Measurements from ENCODE around the gene OXSR1.

Gene OXSR1

DNA sequence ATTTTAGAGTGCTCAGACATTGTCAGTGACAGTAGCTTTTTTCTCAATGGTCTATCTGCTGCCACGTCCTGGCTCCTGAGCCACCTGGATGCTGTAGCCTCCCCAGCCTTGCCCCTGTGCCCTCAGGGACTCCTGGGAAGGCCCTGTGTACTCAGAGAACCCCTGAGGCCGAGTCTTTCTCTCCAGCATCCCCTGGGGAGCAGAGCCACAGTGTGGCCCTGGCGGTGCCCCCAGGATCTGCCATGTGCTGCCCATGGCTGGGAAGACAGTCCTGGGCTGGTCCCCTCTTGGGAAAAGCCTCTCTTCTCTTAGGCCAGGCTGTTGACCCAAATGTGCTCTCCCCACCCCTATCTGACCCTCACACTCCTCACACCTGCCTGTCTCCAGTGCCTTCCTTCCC is 21.8 kb upstream of the OXSR1 start:
- Histone ChIP-seq H3K36me3 (ENCODE audit: insufficient read depth, low read length) (peaks cover 25% of the 10 kb centered on the region), H3K4me1 (ENCODE audit: insufficient read depth, low read length) (peaks cover 16% of the 10 kb centered on the region), H3K27me3 (ENCODE audit: insufficient read depth, low read length, poor library complexity) (no peaks in the 10 kb centered on the region), H3K4me3 (ENCODE audit: low read depth in 1 of 2, low read length in 2 of 2) (no peak overlapping the region), H3K4me2 (ENCODE audit: insufficient read depth, low read length) (no peak overlapping the region), H3K9ac (ENCODE audit: low read depth, low read length) (no peak overlapping the region), H4K20me1 (ENCODE audit: insufficient read depth, low read length) (no peaks in the 10 kb centered on the region), H3K27ac (ENCODE audit: low read length) (no peak overlapping the region), H2AFZ (ENCODE audit: low read depth, low read length) (no peak overlapping the region), H3K9me3 (ENCODE audit: insufficient read depth, low read length, severe bottlenecking) (peaks cover 5% of the 10 kb centered on the region), H3K79me2 (ENCODE audit: insufficient read depth, low read length) (peaks cover 16% of the 10 kb centered on the region)
- TF ChIP-seq EZH2 (IDR thresholded peaks at IDR 0.05; ENCODE audit: borderline replicate concordance, low read depth, low read length, severe bottlenecking), result no peak
- TF ChIP-seq, protein P1, sequence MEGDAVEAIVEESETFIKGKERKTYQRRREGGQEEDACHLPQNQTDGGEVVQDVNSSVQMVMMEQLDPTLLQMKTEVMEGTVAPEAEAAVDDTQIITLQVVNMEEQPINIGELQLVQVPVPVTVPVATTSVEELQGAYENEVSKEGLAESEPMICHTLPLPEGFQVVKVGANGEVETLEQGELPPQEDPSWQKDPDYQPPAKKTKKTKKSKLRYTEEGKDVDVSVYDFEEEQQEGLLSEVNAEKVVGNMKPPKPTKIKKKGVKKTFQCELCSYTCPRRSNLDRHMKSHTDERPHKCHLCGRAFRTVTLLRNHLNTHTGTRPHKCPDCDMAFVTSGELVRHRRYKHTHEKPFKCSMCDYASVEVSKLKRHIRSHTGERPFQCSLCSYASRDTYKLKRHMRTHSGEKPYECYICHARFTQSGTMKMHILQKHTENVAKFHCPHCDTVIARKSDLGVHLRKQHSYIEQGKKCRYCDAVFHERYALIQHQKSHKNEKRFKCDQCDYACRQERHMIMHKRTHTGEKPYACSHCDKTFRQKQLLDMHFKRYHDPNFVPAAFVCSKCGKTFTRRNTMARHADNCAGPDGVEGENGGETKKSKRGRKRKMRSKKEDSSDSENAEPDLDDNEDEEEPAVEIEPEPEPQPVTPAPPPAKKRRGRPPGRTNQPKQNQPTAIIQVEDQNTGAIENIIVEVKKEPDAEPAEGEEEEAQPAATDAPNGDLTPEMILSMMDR (IDR thresholded peaks at IDR 0.05; ENCODE audit: borderline replicate concordance, extremely low read depth, low read length, poor library complexity, severe bottlenecking), result no peak
- DNase-seq (no peak), ATAC-seq (ENCODE audit: insufficient read depth, low read depth) (no peak)

DNA sequence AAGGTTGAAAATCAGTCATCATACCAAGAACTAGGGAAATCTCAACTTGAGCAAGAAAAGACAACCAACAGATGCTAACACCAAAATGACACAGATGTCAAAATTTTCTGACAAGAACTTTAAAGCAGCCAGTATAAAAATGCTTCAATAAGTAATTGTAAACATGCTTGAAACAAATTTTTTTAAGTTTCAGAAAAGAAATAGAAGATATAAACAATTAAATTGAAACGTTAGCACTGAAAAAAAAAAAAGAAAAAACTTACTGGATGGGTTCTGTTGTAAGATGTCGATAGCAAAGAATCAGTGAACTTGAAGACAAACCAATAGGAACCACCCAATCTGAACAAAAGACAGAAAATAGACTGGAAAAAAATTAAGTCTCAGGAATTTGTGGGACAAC is 18.8 kb upstream of the OXSR1 start:
- H3K27ac ChIP-seq (ENCODE audit: low read length), result no peak overlapping the region
- DNase-seq, result no peak
- peaks cover 5% of the 10 kb centered on the region for H3K9me3 ChIP-seq (ENCODE audit: insufficient read depth, low read length, severe bottlenecking)
- no peak overlapping the region for H3K4me2 ChIP-seq (ENCODE audit: insufficient read depth, low read length)
- H4K20me1 ChIP-seq (ENCODE audit: insufficient read depth, low read length), result no peaks in the 10 kb centered on the region
- no peak for TF ChIP-seq EZH2 (IDR thresholded peaks at IDR 0.05; ENCODE audit: borderline replicate concordance, low read depth, low read length, severe bottlenecking)
- TF ChIP-seq, protein P1 (IDR thresholded peaks at IDR 0.05; ENCODE audit: borderline replicate concordance, extremely low read depth, low read length, poor library complexity, severe bottlenecking), result no peak
- no peak overlapping the region for H3K4me3 ChIP-seq (ENCODE audit: low read depth in 1 of 2, low read length in 2 of 2)
- no peaks in the 10 kb centered on the region for H3K27me3 ChIP-seq (ENCODE audit: insufficient read depth, low read length, poor library complexity)
- H3K4me1 ChIP-seq (ENCODE audit: insufficient read depth, low read length), result no peaks in the 10 kb centered on the region
- H3K79me2 ChIP-seq (ENCODE audit: insufficient read depth, low read length), result no peaks in the 10 kb centered on the region
- H3K36me3 ChIP-seq (ENCODE audit: insufficient read depth, low read length), result peaks cover 8% of the 10 kb centered on the region
- H2AFZ ChIP-seq (ENCODE audit: low read depth, low read length), result no peak overlapping the region
- no peak for ATAC-seq (ENCODE audit: insufficient read depth, low read depth)
- H3K9ac ChIP-seq (ENCODE audit: low read depth, low read length), result no peak overlapping the region

DNA sequence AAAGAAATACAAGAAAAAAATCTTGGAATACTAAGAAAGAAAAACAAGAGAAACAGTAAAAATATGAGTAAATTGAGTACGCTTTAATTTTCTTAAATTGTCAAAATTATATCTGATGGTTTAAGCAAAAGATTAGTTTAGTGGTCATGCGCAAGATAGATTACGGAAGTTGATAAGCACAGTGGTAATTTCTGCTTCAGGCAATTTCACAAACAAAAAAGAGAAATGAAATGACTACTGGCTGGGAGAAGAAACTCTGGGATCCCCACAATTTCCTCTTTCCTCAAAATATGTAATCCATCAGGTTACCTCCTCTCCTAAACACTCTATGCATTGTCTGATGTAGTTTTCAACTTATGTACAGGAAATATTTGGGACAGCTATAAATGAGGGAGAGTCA is 17.9 kb upstream of the OXSR1 start:
- no peaks in the 10 kb centered on the region for H3K4me1 ChIP-seq (ENCODE audit: insufficient read depth, low read length)
- peaks cover 5% of the 10 kb centered on the region for H3K9me3 ChIP-seq (ENCODE audit: insufficient read depth, low read length, severe bottlenecking)
- no peak overlapping the region for H3K4me2 ChIP-seq (ENCODE audit: insufficient read depth, low read length)
- H3K4me3 ChIP-seq (ENCODE audit: low read depth in 1 of 2, low read length in 2 of 2), result no peak overlapping the region
- no peaks in the 10 kb centered on the region for H3K27me3 ChIP-seq (ENCODE audit: insufficient read depth, low read length, poor library complexity)
- no peak overlapping the region for H2AFZ ChIP-seq (ENCODE audit: low read depth, low read length)
- TF ChIP-seq, protein P1 (IDR thresholded peaks at IDR 0.05; ENCODE audit: borderline replicate concordance, extremely low read depth, low read length, poor library complexity, severe bottlenecking), result no peak
- TF ChIP-seq EZH2 (IDR thresholded peaks at IDR 0.05; ENCODE audit: borderline replicate concordance, low read depth, low read length, severe bottlenecking), result no peak
- H3K36me3 ChIP-seq (ENCODE audit: insufficient read depth, low read length), result no peaks in the 10 kb centered on the region
- H3K79me2 ChIP-seq (ENCODE audit: insufficient read depth, low read length), result no peaks in the 10 kb centered on the region
- no peak overlapping the region for H3K27ac ChIP-seq (ENCODE audit: low read length)
- no peak overlapping the region for H3K9ac ChIP-seq (ENCODE audit: low read depth, low read length)
- ATAC-seq (ENCODE audit: insufficient read depth, low read depth) (no peak), DNase-seq (no peak)
- no peaks in the 10 kb centered on the region for H4K20me1 ChIP-seq (ENCODE audit: insufficient read depth, low read length)
